ENCODE data around the gene CLIC3.

DNA sequence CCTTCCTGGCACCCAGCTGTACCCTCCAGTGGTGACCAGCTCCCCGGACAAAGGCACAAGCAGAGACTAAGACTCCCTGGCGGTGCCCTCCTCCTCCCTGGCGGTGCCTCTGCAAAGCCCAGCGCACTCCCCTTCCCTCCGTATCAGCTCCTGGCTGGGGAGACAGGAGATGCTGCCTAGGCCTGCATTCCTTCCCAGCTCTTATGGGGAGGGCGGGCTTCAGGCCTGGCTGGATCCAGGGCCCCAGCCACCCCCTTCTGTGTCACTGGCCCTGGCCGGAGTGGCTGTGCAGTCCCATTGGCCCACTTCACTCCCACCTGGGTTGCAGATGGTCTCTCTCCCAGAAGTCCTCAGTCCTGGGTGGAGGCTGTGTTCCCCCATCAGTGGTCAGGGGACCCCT is 37.9 kb downstream of the CLIC3 start:
- no peak for TF ChIP-seq YY1 (IDR thresholded peaks at IDR 0.05; ENCODE audit: insufficient read depth, insufficient read length)
- TF ChIP-seq ZNF274 (IDR thresholded peaks at IDR 0.05; ENCODE audit: low read depth, low read length): no peak
- TF ChIP-seq SUZ12 (IDR thresholded peaks at IDR 0.05; ENCODE audit: extremely low read depth, insufficient read depth, insufficient read length): no peak
